ENCODE measurements around the gene SLCO3A1.

The SLCO3A1 gene

DNA sequence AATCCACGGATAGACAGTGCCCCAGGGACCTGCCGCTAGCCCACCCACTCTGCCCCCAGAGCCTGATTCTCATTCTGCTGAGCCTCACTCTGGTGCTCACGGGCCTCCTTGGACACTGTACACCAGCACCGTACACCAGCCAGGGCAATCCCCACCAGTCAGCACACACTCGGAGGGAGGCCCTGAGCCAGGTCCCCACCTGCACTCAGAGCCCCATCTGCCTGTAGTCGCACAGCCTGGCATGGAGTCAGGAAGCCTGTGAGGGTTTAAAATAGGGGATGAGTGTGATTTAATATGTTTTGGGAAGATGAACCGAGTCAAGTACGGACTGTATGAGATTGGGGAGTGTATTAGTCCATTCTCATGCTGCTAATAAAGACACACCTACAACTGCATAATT lies 223.0 kb downstream of the SLCO3A1 start:
- no peak for DNase-seq

DNA sequence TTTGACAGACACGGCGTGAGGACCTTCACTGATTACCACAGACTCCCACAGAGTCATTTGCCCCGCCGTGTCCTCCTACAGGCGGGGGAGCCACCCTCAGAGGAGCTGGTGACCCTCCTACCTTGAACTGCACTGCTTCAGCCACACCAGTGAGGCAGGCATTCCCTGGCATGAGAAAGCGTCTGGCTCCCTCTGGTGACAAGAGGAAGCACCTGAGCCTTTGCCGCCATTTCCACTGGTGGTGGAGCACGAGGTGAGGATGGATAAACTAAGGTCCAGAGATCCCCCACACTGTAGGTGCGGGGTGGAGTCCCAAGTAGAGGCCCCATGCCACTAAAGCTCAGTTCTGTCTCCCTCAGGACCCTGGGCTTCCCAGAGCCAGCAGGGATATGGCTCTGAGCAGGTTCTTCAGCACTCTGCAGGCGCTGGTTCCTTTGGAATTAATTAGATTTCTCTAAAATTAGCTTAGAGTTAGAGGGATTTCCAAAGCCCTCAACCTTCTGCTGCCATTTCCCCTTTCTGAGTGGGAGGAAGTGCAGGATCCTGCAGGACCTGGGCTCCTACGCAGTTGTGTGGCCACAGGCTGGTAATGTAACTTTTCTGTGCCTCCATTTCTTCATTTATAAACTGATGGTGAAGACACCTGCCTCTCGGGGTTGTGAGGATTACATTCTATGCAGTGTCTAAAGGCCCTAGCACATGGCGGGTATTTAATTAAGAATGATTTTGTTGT lies 224.0 kb downstream of the SLCO3A1 start:
- peak; percentile 67 for DNase-seq

DNA sequence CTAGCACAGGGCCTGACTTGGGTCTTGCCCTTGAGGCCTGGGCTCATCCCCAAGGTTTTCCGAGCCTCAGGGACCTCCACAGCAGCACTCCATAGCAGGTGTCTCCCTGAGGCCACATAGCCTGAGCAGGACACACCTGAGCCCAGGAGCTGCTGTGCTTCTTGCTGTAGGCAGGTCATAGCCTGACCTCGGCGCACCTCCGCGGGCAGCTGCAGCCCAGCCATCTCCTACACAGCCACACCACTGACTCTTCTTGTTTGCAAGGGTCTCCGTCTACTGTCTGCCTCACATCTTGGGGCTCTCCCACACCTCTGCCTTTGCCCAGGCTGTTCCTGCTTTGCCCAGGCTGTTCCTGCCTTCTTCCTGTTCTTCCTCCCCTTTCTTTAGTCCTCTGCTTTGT lies 224.8 kb downstream of the SLCO3A1 start:
- no peak for DNase-seq

DNA sequence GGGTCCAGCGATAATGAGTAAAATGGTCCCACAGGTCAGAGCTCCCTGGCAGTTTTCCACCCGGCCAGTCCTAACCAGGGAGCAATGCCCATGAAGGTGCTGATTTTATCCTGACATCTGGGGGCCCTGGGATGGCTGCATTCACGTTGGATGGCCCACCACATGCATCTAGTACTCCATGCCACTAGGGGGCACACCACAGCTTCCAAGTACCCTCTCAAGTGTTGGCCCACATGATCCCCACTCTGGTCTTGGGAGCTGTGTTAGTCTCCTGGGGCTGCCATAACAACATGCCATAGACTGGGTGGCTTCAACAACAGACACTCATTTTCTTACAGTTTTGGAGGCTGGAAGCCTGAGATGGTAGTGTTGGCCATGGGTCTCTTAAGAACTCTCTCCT lies 225.5 kb downstream of the SLCO3A1 start:
- peak; percentile 21 for DNase-seq

DNA sequence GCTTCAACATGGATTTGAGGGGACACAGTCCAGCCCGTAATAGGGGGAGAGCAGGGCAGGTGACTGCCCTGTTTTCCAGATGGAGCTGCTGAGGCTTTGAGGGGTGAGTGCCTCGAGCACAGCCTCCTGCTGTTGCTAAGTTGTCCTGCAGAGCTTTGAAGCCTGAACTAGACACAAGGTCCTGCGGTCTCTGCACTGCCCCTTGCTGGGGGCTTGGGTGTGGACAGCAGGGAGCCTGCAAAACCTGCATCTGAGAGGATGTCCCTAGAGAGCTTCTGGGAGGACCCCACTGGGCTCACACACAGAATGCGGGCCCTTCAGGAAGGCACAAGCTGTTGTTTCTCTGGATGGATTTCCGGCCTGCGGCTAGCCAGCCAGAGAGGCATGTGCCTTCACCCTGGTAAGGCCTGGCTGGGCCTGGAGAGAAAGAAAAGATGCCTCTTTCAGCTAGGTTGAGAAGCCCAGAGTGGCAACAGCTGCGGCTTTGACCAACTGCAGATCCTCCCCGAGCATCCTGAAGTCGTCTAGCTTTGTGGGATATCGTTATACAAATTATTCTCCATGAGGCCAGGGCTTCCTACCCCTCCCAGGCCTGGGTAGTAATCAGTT lies 226.2 kb downstream of the SLCO3A1 start:
- no peak for DNase-seq

DNA sequence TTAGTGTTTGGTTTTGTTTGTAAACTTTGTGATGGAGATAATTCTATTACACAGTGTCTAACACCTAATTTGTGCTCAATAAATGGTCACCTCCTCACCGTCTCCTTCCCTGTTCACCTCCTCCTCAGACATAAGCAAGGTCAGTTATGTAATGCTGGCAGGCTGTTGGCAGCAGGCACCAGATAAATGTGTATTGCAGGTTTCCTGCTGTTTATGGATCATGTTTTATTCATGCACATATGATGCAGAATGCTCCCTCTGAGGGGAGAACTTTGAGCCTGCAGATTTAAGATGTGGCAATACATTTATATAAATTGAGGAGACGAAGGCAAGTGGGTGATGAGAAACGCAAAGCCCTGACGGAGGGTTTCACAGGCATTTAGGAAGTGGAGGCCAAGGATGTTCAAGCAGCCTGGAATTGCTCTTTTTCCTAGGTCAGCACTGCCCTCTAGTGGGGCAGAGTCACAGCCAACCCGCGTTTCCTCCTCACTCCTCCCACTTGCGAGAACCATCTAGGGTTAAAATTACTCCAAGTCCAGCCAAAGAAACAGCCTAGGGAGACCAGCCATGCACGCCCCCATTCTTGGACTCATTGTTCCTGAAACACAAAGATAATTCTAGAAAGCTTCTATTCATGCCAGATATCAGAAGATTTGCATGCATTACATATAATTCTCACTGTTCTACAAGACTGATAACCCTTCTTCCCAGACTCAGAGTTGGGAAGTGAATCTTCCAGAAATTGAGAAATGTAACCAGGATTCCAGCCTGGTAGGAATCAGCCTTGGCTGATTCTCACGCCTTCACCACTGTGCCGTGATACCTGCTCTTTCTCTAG lies 228.7 kb downstream of the SLCO3A1 start:
- DNase-seq: peak; percentile 52

DNA sequence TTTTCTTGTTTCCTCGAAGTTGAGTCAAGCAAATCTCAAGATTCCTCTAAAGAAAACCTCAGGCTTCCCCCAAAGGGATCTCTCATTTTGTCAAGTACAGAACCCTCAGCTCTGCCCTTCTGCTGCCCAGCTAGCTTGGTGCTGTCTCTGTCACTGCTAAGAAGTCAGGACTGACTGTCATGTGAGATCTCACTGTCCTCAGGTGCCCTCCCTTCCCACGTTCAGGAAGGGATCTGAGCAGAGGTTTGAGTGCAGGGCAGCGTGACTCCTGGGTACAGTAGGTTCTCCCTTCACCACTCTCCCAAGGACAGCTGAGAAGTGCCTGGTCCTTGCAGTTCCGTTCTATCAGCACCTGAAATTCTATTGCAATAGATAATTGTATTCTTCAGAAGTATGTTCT lies 229.7 kb downstream of the SLCO3A1 start:
- no peak for DNase-seq

DNA sequence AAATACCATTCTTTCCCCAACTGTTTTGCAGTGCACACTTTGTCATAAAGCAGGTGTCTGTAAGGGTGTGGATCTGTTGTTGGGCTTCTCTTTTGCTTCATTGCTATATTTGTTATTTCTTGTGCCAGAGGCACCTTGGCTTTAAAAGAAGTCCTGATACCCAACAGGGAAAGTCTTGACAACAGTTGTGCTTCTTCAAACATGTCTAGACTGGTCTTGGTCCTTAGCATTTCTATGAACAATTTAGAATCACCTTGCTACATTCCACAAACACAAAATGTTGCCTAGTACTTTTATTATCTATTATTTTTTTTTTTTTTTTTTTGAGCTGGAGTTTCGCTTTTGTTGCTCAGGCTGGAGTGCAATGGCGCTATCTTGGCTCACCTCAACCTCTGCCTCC lies 233.7 kb downstream of the SLCO3A1 start:
- no peak for DNase-seq

DNA sequence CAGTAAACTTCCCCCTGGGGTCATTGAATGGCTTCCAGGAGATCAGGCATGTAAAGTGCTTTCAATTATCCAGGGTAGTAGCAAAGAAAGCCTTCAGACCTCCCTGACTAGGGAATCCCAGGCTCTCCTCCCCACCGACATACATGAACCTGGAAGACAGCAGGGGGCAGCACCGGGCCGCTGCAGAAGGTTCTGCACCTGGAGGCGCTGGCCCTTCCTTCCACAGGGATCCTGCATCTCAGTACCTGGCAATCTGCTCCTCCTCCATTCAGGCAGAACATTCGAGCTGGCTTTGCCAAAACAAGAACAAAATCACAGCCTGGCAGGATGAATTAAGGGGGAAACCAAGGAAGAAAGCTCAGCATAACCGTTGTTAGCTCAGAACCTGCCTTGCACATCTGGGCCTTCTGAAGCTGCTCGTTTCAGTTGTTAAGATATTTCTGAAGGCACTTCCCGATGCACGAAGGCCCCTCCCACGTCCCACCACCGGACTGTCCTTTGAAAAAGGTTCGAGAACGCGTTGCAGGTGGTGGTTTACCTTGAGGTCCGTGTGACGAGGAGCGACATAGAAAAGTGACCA lies 237.7 kb downstream of the SLCO3A1 start:
- DNase-seq: no peak

DNA sequence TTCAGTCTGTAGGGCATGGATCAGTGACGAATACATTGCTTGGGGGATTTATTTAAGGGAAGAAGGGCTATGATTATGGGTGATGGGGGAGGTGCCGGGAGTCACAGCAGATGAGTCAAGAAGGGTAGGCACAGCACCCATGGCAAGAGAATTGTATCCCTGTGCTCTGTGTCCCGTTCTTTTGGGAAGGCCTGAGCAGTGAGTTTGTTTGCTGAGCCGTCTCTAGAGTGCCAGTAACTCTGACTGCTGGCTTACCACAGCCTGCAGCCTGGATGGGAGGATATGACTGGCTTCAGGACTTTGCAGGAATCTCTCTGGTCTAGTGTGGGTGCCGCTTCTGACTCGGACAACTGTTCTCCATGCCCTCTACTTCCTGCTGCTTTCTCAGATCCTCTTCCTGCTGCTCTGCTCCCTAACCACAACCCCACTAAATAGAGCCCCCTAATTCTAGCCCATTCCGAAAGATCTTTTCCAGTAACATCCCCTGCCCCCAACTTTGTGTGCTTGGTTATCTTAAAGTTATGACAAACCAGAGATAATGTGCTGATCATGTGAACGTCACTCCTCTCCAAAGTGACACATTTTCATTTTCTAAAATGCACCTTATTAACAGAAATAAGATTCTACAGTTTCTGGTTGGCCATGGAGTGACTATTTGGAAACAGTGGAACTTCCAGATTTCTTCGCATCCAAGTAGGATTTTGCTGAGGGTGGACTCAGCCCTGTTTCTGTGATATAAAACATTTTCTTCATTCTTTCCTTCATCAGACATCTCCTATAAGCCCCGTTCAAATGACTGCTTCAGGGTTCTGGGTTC lies 239.0 kb downstream of the SLCO3A1 start:
- no peak for DNase-seq

DNA sequence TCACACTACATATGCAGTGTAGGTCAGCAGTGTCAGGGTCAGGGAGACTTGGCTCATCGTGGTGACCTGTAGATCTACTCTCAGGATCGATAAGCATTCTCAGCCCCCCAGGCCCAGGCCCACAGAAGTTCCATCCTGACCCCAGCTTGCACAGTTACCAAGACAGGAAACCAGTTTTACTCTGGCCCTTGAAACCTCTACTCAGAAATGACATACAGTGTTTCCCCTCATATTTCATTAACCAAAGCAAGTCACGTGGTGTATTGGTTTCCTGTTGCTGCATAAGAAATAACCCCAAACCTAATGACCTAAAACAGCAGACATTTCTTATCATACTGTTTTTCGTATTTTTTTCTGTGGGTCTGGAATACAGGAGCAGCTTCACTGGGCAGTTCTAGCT lies 242.2 kb downstream of the SLCO3A1 start:
- no peak for DNase-seq

DNA sequence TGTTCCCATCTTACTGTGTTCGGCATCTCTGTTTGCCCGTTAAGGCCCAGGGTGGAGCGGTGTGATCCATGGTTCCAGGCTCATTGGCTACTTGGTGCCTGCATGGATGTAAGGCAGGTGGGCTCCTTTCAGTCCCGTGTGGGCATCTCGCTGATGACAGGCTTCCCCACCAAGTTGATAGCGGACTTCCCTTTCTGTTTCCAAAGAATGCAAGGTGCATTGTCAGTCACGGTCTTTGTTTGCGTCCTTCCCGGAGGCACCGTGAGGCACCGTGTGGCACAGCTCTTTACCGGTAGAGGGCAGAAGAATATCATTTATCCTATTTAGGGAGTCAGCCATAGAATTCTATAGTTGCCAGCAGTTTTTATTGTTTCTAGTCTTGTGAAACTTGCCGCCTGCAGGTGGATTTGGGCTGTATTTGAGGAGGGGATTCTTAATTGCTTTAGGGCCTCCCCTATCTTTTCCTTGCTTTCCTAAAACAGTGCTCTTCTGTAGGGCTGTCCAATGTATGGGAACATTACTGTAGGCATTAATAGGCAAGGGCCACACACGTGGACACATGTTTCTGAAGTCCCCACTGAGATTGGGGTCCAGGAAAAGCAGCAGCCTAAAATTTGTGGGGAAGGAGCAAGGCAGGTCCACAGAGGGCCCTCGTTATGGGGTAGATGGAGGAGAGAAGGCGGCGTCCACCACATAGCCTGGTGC lies 244.1 kb downstream of the SLCO3A1 start:
- peak; percentile 38 for DNase-seq

DNA sequence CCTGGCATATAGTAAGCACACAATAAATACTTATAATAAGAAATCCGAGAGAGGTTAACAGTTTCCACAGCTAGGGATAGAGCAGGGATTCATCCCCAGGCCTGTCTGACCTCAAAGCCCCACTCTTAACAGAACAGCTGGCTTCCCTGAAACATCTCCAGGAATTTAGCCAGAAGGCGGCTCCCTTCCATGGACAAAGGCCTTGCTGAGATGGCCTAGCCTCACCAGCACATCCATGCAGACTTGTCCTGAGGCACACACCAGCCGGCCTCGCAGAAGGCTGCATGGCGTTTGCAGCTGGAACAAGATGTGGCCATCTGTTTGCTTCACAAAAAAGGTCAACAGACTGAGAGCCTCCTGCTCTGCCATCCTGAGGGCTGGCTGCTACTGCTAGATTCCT lies 245.4 kb downstream of the SLCO3A1 start:
- DNase-seq: no peak

DNA sequence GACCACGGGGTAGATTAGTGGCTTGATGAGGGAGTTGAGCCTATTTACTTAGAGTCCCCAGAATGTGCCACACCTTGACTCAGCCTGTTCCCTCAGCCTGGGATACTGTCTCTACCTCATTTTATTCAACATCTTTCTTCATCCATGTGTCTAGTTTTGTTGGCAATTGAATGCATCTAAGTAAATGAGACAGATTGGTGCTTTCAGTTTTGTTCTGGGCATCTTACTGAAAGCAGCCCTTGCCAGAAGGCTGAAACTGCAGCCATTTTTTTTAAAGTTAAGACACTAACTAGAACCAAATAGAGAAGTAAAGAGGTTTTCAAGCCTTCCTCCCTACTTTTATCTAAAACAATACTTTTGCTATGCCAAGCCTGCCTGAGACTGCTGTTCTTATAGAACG lies 246.8 kb downstream of the SLCO3A1 start:
- DNase-seq: no peak

DNA sequence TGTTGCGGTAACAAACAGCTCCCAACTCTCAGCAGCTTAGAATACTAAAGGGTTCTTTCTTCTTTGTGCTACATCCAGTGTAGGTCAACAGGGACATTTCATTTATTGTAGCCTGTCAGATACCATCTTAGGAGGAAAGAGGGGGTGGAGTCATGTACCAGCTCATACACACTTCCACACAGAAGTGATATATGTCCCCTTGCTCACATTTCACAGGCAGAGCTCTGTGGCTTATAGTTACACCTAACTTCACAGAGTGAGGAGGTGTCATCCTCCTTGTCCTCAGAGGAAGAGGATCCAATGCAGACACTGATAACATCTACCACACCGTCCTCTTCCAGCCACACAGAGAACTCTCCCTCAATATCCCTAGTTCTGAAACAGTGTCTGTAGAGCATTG lies 247.2 kb downstream of the SLCO3A1 start:
- no peak for DNase-seq

DNA sequence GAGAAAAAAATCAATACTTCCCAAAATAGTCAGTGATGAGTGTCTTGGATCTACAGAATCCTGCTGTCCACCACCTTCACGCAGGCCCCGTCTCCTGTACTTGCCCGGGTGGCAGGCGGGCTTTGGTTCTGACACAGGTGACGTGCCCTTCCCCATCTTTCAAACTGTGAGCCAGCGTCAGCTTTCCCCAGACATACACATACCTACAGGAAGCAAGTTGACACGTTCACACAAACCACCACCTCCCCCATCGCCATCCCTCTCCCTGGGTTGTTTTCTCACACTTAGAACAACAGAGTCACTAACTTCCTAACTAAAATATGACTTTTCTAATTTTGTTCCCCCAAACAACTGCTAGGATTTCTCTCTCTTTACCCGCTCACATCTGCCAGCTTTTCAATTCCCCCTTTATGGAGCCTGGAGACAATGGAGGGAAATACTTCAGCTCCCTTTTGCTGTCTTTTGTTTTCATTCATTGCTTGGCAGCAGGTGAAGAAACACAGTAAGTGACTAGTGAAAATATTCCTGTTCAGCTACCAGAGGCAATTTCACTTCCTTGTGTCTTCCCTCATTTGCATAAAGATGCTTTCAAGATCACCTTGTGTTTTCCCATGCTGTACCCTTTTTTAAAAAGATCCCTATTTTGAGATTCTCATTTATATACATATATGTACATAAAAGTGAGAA lies 248.3 kb downstream of the SLCO3A1 start:
- no peak for DNase-seq

DNA sequence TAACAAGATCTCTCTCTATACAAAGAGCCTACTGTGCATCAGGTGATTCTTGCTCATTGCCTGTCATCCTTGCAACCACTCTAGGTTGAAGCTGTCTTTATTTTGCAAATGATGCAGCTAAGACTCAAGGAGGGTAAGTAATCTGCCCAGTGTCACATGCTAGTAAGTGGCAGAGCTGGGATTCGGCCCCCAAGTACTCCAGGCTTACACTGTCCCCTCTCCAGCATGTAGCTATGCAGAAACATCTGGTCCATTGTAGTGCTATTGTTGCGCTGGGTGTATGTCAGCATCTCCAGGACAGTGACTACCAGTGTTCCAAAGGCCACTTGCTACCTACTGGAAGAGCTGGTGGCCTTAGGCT lies 248.9 kb downstream of the SLCO3A1 start:
- DNase-seq: no peak

DNA sequence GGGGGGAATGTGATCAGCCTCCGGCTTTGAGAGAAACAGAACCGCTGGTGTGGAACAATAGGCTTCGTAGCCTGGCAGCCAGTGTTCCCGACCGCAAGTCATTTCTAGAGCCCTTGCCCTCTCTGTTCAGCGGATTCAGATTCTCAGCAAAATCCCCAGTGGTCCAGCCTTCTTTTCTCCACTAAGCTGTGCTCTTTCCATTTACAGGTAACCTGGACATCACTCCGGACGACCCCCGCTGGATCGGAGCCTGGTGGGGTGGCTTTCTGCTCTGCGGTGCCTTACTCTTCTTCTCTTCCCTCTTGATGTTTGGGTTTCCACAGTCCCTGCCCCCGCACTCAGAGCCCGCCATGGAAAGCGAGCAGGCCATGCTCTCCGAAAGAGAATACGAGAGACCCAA lies 250.6 kb downstream of the SLCO3A1 start:
- DNase-seq: no peak

DNA sequence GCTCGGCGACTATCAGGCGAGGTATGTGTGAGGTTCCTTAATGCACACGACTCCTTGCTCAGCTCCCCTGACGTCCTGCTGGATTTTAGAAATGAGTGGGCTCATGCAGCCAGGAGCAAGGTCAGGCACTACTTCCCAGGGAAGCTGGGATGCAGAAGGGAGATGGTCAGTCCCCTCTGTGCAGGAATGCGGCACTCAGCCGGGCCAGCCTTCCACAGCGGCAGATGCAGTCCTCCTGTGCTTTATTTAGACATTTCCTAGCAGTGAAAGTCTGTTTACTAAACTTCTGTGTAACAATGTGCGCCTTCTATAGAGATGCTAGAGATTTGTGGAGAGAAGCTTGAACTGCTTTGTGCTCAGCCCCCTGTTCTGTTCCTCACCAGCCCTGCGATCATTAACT lies 252.1 kb downstream of the SLCO3A1 start:
- no peak for DNase-seq

DNA sequence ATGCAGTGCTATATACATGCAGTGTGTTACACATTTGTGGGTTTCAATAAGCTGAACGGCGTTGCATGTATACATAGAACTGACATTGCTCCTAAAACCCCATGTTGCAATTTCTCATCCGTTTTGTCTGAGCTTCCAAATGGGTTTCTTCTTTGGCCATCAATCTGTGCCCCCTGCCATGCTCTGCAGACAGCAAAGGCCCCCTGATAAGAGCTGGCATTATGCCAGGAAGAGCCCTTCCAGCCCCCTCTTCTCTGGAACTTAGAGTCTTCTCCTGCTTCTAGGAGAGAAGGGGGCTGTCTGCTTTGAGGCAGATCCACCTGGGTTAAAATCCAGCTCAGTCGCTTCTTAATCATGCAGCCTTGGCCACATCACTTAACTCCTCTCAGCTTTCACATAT lies 254.0 kb downstream of the SLCO3A1 start:
- no peak for DNase-seq

DNA sequence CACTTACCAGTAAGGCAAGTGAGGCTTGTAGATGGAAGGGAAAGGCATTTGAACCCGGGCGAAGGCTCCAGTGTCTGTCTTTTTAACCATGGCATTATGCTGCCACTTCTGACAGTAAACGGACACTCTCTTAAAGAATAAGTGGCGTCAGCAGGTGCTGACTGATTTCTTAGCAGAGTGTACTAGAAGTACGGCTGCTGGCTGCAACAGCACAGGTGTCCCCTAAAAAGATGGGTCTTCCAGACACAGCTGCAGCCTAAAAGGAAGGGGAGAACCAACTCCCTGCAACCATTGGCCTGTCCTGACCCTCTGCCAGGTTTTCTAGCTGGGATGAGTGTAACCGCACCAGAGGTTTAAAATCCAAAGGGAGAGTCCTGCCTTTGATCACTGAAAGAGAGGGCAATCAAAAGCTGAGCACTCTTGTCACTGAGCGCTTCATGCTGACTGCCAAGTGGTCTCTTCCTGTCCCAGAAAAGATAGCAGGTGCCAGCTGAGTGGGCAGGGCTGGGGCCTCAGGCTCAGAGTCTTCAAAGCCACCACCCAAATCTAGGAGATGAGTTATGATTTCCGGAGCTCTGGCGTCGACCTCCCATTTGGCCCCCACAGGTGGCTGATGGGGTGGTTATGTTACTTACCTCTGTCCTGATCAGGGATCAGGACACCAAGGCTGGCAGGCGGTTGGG lies 255.8 kb downstream of the SLCO3A1 start:
- DNase-seq: no peak
